Prostate gland (tissue), 2 donors: ENCODE data around the gene SMAGP. TPM values are rescaled to one million over a fixed set of nuclear protein-coding genes. Genes with fewer than 3 reads are reported as not detected.

Experiments used
- DNase-seq: peaks from one replicate; pipeline ENCODE4 v3.0.0-alpha.2; 2019; ENCODE audit warnings: low spot score
- H3K27ac ChIP-seq, 2 donors: fragments of 200-600 bp; sonication (generic); 2 replicates each; pipeline ENCODE4 v1.5.1; 2017 to 2019
- H3K27me3 ChIP-seq: fragments of 200-600 bp; sonication (generic); replicated peaks from 2 replicates; pipeline ENCODE4 v1.5.1; 2019; ENCODE audit not compliant: insufficient read depth
- H3K36me3 ChIP-seq, 2 donors: fragments of 200-600 bp; sonication (generic); 1 replicate in 1 of 2; 2 replicates in 1 of 2; pipeline versions ENCODE4 v1.5.1 to v1.8.1; 2017 to 2019
- H3K4me1 ChIP-seq: fragments of 200-600 bp; sonication (generic); replicated peaks from 2 replicates; pipeline ENCODE4 v1.5.1; 2019
- H3K4me3 ChIP-seq, 2 donors: fragments of 200-600 bp; sonication (generic); 2 replicates each; pipeline ENCODE4 v1.5.1; 2017 to 2019
- H3K9me3 ChIP-seq: fragments of 200-600 bp; sonication (generic); 2 replicates; pipeline ENCODE4 v1.5.1; 2017
- POLR2A ChIP-seq: fragments of 450-650 bp; IDR thresholded peaks from one replicate; pipeline ENCODE4 v1.6.1; 2016; ENCODE audit warnings: antibody characterized with exemption, mild to moderate bottlenecking
- POLR2AphosphoS5 ChIP-seq: sonication (generic); formaldehyde crosslinking; IDR thresholded peaks from one replicate; pipeline ENCODE4 v1.6.1; 2017; ENCODE audit warnings: antibody characterized with exemption
- WGBS: methylation state at CpG from one replicate; pipeline ENCODE4 v1.1.5; 2018; 5-methylcytosine and 5-hydroxymethylcytosine counted together
- intact Hi-C: fragments of 100-400 bp; cut with DNase I; formaldehyde crosslinking; loops from one replicate; pipeline ENCODE4 v1.14.2; 2022
- total RNA-seq, 2 donors: library from RNA; depleted of rRNA; stranded (reverse); fragments of >200 nt; gene quantifications; one replicate each; pipeline ENCODE4 v1.1.0, GENCODE V29; 2016
- TF ChIP-seq, protein P1 (sequence below), 4 experiments: fragments of 200-600 bp in 2 of 4; fragments of 450-650 bp in 2 of 4; sonication (generic) in 2 of 4; IDR thresholded peaks; 1 replicate in 3 of 4; 2 replicates in 1 of 4; pipeline ENCODE4 v1.5.1; 2016 to 2019; ENCODE audit warnings: antibody characterized with exemption in 4 of 4, mild to moderate bottlenecking in 2 of 4, moderate library complexity in 2 of 4

The SMAGP gene
- total RNA-seq, 2 donors from 2014 or later, result 10.7 to 15.4 TPM

DNA sequence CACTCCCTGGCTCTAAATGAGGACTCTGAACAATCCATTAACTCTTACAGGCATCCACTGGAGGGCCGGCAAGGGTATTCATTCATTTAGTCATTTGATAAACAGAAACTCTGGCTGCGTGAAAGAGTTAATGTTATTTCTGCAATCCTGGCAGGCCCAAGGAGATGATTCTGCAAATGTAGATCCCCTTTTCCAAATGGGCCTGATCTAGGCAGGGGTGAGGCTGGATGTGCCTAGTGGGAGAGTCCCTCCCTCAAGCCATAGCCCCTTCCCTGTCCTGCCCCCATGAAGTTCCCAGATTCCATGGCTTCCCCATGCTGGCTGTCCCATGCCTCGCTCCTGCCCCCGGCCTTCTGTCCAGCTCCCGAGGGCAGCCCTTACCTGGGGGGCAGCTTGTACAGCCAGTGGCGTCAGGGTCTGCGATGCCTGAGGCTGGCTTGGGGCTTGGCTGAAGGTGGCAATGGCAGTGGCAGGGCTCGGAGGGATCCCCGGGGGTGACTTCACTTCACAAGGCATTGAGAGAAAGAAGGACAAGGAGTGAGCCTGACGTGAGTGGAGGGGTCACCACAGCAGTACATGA lies 70.8 kb downstream of the SMAGP start:
- TF ChIP-seq POLR2AphosphoS5 (no peak), POLR2A (no peak)
- H3K4me1 ChIP-seq, result no peaks in the 10 kb centered on the region
- no peaks in the 10 kb centered on the region for H3K9me3 ChIP-seq
- H3K27me3 ChIP-seq, result no peaks in the 10 kb centered on the region
- no peaks in the 10 kb centered on the region for H3K36me3 ChIP-seq
- intact Hi-C loops, result no loop called here
- H3K4me3 ChIP-seq, result no peak overlapping the region
- no peak overlapping the region for H3K27ac ChIP-seq
- no peak for DNase-seq
- WGBS, result 89% methylated on average over 10 of the region's 10 CpGs

DNA sequence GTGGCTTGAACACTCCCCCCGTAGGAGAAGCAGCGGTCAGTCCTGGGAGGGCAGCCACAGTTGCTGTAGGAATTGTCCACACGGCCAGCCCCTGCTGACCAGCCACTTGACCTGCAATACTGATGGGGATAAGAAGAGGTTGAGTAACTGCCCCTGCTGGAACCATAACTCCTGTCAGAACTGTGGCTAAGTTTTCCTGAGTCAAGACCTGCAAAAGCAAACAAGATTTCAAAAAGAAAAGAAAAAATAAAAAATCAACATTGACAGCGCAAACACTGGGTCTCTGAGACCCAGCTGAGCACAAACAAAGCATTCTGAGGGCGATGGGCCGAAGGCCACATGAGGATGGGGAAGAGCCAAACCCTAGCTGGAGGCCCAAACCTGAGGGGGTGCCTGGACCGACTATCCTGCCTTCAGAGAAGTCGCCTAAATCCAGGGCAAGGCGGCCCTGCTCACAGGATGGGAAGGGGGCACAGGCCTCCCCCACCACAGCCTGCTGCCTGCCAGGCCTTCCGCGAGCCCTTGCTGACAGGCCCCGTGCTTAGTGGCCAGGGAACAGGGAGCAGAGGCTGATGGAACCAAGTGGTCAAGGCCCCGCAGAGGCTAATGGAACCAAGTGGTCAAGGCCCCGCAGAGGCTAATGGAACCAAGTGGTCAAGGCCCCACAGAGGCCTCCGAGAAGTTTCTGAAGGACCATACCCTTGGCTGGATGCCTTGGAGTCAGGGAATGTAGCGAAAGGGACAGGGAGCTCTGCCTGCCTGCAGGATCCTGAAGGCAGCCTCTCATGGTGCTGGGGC lies 71.4 kb downstream of the SMAGP start:
- DNase-seq, result no peak
- Histone ChIP-seq H3K9me3 (no peaks in the 10 kb centered on the region), H3K4me3 (no peak overlapping the region), H3K4me1 (no peaks in the 10 kb centered on the region), H3K27ac (no peak overlapping the region), H3K27me3 (no peaks in the 10 kb centered on the region), H3K36me3 (no peaks in the 10 kb centered on the region)
- TF ChIP-seq POLR2AphosphoS5 (no peak), POLR2A (no peak)
- TF ChIP-seq, protein P1, sequence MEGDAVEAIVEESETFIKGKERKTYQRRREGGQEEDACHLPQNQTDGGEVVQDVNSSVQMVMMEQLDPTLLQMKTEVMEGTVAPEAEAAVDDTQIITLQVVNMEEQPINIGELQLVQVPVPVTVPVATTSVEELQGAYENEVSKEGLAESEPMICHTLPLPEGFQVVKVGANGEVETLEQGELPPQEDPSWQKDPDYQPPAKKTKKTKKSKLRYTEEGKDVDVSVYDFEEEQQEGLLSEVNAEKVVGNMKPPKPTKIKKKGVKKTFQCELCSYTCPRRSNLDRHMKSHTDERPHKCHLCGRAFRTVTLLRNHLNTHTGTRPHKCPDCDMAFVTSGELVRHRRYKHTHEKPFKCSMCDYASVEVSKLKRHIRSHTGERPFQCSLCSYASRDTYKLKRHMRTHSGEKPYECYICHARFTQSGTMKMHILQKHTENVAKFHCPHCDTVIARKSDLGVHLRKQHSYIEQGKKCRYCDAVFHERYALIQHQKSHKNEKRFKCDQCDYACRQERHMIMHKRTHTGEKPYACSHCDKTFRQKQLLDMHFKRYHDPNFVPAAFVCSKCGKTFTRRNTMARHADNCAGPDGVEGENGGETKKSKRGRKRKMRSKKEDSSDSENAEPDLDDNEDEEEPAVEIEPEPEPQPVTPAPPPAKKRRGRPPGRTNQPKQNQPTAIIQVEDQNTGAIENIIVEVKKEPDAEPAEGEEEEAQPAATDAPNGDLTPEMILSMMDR (IDR thresholded peaks at IDR 0.05), result no peak
- WGBS, result 74% methylated on average over 16 of the region's 16 CpGs
- intact Hi-C loops, result no loop called here

DNA sequence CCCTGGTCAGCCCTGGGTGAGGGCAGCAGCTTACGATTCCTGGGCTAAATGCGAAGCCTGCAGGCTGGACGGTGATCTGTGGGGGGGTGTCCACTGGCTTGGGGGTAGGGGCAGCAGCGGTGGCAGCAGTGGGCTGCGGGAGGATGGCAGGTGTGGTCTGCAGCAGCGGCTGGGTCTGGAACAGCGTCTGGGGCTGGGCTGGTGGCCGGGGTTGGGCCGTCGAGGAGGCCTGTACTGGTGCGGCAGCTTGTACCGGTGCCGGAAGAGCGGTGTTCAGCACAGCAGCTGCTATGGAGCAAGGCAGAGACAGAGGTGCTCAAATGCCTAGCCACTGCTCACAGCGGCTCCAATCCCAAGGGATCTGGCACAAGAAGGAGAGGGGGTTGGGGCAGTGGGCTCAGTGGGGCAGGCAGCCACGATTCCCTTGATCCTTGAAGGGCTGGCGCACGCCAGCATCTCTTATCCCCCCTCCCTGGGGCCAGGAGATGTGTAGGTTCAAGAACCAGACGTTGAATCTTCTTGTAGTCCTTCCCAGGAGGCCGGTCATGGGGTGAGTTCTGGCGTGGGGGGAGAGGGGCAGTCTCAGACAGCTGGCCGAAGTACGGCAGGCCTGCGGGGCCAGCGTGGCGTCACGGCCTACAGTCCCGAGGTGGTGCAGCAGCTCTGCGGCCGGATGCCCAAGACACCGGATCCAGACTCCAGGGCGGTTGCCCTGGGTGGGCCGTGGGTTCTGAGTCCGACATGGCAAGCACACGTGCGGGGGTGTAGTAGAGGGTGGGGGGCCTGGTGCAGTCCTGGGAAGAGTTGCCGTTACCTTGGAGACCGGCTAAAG lies 72.3 kb downstream of the SMAGP start:
- WGBS, result 89% methylated on average over 33 of the region's 38 CpGs
- Histone ChIP-seq H3K4me3 (no peak overlapping the region), H3K27ac (no peak overlapping the region), H3K4me1 (no peaks in the 10 kb centered on the region), H3K27me3 (no peaks in the 10 kb centered on the region), H3K9me3 (no peaks in the 10 kb centered on the region), H3K36me3 (no peaks in the 10 kb centered on the region)
- intact Hi-C loops, result no loop called here
- TF ChIP-seq POLR2AphosphoS5 (no peak), POLR2A (no peak)
- TF ChIP-seq, protein P1 (IDR thresholded peaks at IDR 0.05), result no peak
- DNase-seq, result no peak

DNA sequence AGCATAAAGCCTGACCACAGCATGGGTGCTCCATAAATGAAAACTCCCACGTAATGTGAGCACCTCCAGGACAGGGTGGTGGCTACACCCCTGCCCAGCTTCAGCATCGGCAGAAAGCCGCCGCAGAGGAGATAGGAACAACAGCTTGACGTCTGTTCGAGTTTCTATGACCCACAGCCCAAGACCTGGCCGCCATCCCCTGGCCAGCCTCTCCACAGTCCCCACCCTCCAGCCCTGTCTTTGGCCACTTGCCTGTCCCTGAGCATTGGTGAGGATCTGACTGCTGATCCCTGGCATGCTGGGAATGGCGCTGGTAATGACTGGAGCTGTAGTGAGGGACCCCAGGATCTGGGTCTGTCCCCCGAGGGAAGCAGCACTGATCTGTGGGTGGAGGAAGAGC lies 73.7 kb downstream of the SMAGP start:
- Histone ChIP-seq H3K36me3 (no peaks in the 10 kb centered on the region), H3K4me3 (no peak overlapping the region), H3K27ac (no peak overlapping the region), H3K9me3 (no peaks in the 10 kb centered on the region), H3K4me1 (no peaks in the 10 kb centered on the region), H3K27me3 (no peaks in the 10 kb centered on the region)
- no peak for DNase-seq
- WGBS, result 91% methylated on average over 9 of the region's 9 CpGs
- TF ChIP-seq POLR2A (no peak), POLR2AphosphoS5 (no peak)
- TF ChIP-seq, protein P1 (IDR thresholded peaks at IDR 0.05), result no peak
- intact Hi-C loops, result no loop called here

DNA sequence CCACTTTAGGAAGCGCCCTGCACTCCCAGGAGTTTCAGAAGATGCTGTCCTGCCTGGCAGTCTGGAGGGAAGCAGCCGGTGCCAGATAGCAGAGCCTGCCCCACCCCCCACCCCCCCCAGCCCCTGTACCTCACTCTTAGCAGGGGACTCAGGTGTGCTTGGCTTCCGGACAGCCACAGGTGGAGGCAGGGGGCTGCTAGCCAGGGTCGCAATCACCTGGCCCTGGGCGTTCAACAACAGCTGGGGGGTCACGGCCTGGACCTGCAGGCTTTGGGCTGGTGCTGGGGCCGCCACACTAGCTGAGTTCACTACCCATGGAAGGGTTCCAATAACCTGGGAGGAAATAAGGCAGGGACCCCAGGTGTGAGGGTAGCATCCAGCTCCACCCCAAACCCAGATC lies 74.4 kb downstream of the SMAGP start:
- no peak overlapping the region for H3K4me3 ChIP-seq
- H3K4me1 ChIP-seq, result no peaks in the 10 kb centered on the region
- intact Hi-C loops, result no loop called here
- TF ChIP-seq POLR2A (no peak), POLR2AphosphoS5 (no peak)
- TF ChIP-seq, protein P1 (IDR thresholded peaks at IDR 0.05), result no peak
- 86% methylated on average over 5 of the region's 7 CpGs for WGBS
- no peaks in the 10 kb centered on the region for H3K36me3 ChIP-seq
- H3K27ac ChIP-seq, result no peak overlapping the region
- no peaks in the 10 kb centered on the region for H3K27me3 ChIP-seq
- no peaks in the 10 kb centered on the region for H3K9me3 ChIP-seq
- DNase-seq, result no peak
